IMR-90 (cell line): Measurements from ENCODE around the gene THADA.

ENCODE experiments used
- BHLHE40 ChIP-seq: fragments of 150-350 bp; IDR thresholded peaks from 2 replicates; pipeline ENCODE4 v1.6.1; 2016; ENCODE audit warnings: mild to moderate bottlenecking, low read depth, low read length
- CEBPB ChIP-seq: IDR thresholded peaks from 2 replicates; pipeline ENCODE4 v1.6.1; 2012; ENCODE audit warnings: low read depth, low read length, improper control_type of control experiment
- CTCF ChIP-seq: conservative IDR thresholded peaks from 2 replicates; pipeline ENCODE4 v1.5.1; 2012; ENCODE audit warnings: mild to moderate bottlenecking, low read depth, low read length, improper control_type of control experiment
- ELK1 ChIP-seq: fragments of 150-350 bp; IDR thresholded peaks from 2 replicates; pipeline ENCODE4 v1.6.1; 2016; ENCODE audit warnings: low read depth, mild to moderate bottlenecking, low read length, moderate library complexity, borderline replicate concordance
- FOS ChIP-seq: fragments of 150-350 bp; IDR thresholded peaks from 2 replicates; pipeline ENCODE4 v1.6.1; 2016; ENCODE audit warnings: low read depth, low read length
- MAFK ChIP-seq: IDR thresholded peaks from 2 replicates; pipeline ENCODE4 v1.6.1; 2012; ENCODE audit warnings: low read depth, low read length, improper control_type of control experiment
- MAZ ChIP-seq: IDR thresholded peaks from 2 replicates; pipeline ENCODE4 v1.6.1; 2012; ENCODE audit warnings: low read depth, mild to moderate bottlenecking, low read length, improper control_type of control experiment, moderate library complexity, borderline replicate concordance
- MXI1 ChIP-seq: IDR thresholded peaks from 2 replicates; pipeline ENCODE4 v1.6.1; 2012; ENCODE audit warnings: low read depth, mild to moderate bottlenecking, low read length, moderate library complexity, borderline replicate concordance
- POLR2A ChIP-seq: IDR thresholded peaks from 2 replicates; pipeline ENCODE4 v1.6.1; 2012; ENCODE audit warnings: mild to moderate bottlenecking, low read depth, low read length
- RAD21 ChIP-seq: IDR thresholded peaks from 2 replicates; pipeline ENCODE4 v1.6.1; 2012; ENCODE audit warnings: low read length, improper control_type of control experiment
- RCOR1 ChIP-seq: IDR thresholded peaks from 2 replicates; pipeline ENCODE4 v1.6.1; 2012; ENCODE audit warnings: mild to moderate bottlenecking, low read length, improper control_type of control experiment; ENCODE audit not compliant: insufficient replicate concordance
- RFX5 ChIP-seq: IDR thresholded peaks from 2 replicates; pipeline ENCODE4 v1.8.0; 2012; ENCODE audit warnings: low read depth, mild to moderate bottlenecking, low read length, moderate library complexity
- SMC3 ChIP-seq: fragments of 150-350 bp; IDR thresholded peaks from 2 replicates; pipeline ENCODE4 v1.6.1; 2016; ENCODE audit warnings: low read depth, mild to moderate bottlenecking, antibody characterized with exemption, low read length, moderate library complexity
- USF2 ChIP-seq: fragments of 150-350 bp; IDR thresholded peaks from 2 replicates; pipeline ENCODE4 v1.6.1; 2017; ENCODE audit warnings: mild to moderate bottlenecking, antibody characterized with exemption, low read length, low read depth

- TF ChIP-seq CTCF, result no peak
- no peak for TF ChIP-seq RAD21
- peak; percentile 65; the same call in 1 of the 2 replicates for TF ChIP-seq BHLHE40
- no peak for TF ChIP-seq USF2
- no peak for TF ChIP-seq ELK1
- no peak for TF ChIP-seq POLR2A
- TF ChIP-seq MXI1, result no peak
- no peak for TF ChIP-seq CEBPB
- no peak for TF ChIP-seq RCOR1
- no peak for TF ChIP-seq RFX5
- no peak for TF ChIP-seq SMC3
- no peak for TF ChIP-seq MAZ
- TF ChIP-seq MAFK, result no peak
- no peak for TF ChIP-seq FOS
Measured at GRCh38 chr2:43340945-43341356, 254.9 kb downstream of the THADA start.
